GM13977 (cell line): ENCODE data around the gene ERC2.

Experiments
- DNase-seq: peaks from one replicate; pipeline ENCODE4 v3.0.0; 2012; ENCODE audit warnings: low spot score
- CTCF ChIP-seq: IDR thresholded peaks from 2 replicates; pipeline ENCODE4 v1.5.1; 2012; ENCODE audit warnings: mild to moderate bottlenecking, control low read depth; ENCODE audit not compliant: insufficient read depth; ENCODE audit errors: extremely low read depth, missing control alignments
- in situ Hi-C: fragments of 300-500 bp; cut with MboI; formaldehyde crosslinking; loops from one replicate; pipeline ENCODE4 v1.12.0; 2022; ENCODE audit warnings: low sequenced_read_pairs, low pct_unique_long_range_greater_than_20kb, mixed read lengths, inconsistent platforms; ENCODE audit not compliant: unreplicated experiment

The ERC2 gene

GRCh38 chr3:56379723-56380287 lies 88.5 kb downstream of the ERC2 start:
- DNase-seq = no peak
- in situ Hi-C loops = no loop called here
- TF ChIP-seq CTCF = no peak

- TF ChIP-seq CTCF = no peak
- in situ Hi-C loops = no loop called here
- DNase-seq = no peak
Measured at GRCh38 chr3:56375654-56376053, 92.6 kb downstream of the ERC2 start.

GRCh38 chr3:56373386-56373785 lies 94.9 kb downstream of the ERC2 start:
- no peak for DNase-seq
- no peak for TF ChIP-seq CTCF
- in situ Hi-C loops = no loop called here

- no peak for TF ChIP-seq CTCF
- no peak for DNase-seq
- in situ Hi-C loops = no loop called here
Measured at GRCh38 chr3:56370991-56371775, 97.1 kb downstream of the ERC2 start.

DNA sequence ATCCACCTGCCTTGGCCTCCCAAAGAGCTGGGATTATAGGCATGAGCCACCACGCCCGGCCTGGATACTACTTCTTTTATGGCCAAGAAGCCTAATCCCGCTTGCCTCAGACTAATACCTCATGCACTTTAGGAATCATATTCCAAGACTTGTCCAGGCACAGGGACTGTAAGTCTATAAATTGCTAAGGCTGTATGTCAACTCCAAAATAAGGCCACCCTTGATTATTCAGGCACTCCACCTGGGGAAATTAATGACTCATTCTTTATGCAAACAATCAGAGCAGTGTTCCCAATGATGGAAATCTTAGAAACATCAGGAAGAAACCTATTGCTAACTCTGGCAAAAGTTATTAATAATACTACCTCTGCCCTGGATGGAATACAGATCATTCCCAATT lies 98.4 kb downstream of the ERC2 start:
- in situ Hi-C loops = no loop called here
- TF ChIP-seq CTCF = no peak
- no peak for DNase-seq

GRCh38 chr3:56368846-56369245 lies 99.4 kb downstream of the ERC2 start:
- no peak for TF ChIP-seq CTCF

More at GRCh38 chr3:56368846-56369245, 99.4 kb downstream of the ERC2 start:
- DNase-seq = no peak
- in situ Hi-C loops = no loop called here
